Small intestine (tissue), 7 donors: Measurements from ENCODE around the gene DYNC1H1. TPM values are rescaled to one million over a fixed set of nuclear protein-coding genes. Genes with fewer than 3 reads are reported as not detected.

Source experiments
- DNase-seq, 2 donors: peaks; one replicate each; pipeline versions ENCODE4 v3.0.0 to v3.0.0-alpha.2; 2013
- FAIRE-seq: peaks from 2 replicates; lab custom pipeline; 2012; peaks lifted over from hg19 to GRCh38; lab: Jason Lieb, UNC
- H3K27ac ChIP-seq, 3 donors: one replicate each; pipeline ENCODE4 v1.5.1; 2013; ENCODE audit warnings: low read length in 2 of 3, mild to moderate bottlenecking in 2 of 3, control low read depth in 1 of 3, inconsistent platforms in 1 of 3, low read depth in 1 of 3, moderate library complexity in 1 of 3
- H3K27me3 ChIP-seq, 3 donors: one replicate each; pipeline ENCODE4 v1.6.1; 2013; ENCODE audit warnings: low read length in 3 of 3, inconsistent platforms in 1 of 3; ENCODE audit not compliant: control insufficient read depth in 3 of 3, insufficient read depth in 3 of 3
- H3K36me3 ChIP-seq, 3 donors: one replicate each; pipeline ENCODE4 v1.6.1; 2013; ENCODE audit warnings: low read length in 3 of 3, inconsistent platforms in 1 of 3, low read depth in 1 of 3, mild to moderate bottlenecking in 1 of 3, moderate library complexity in 1 of 3; ENCODE audit not compliant: control insufficient read depth in 3 of 3, insufficient read depth in 2 of 3
- H3K4me1 ChIP-seq, 3 donors: one replicate each; pipeline ENCODE4 v1.6.1; 2013; ENCODE audit warnings: low read length in 2 of 3, inconsistent platforms in 1 of 3, low read depth in 1 of 3, mild to moderate bottlenecking in 1 of 3, moderate library complexity in 1 of 3; ENCODE audit not compliant: control insufficient read depth in 3 of 3, insufficient read depth in 2 of 3
- H3K4me3 ChIP-seq, 3 donors: one replicate each; pipeline ENCODE4 v1.5.1; 2013; ENCODE audit warnings: low read length in 3 of 3, control low read depth in 1 of 3, inconsistent platforms in 1 of 3, low read depth in 1 of 3, mild to moderate bottlenecking in 1 of 3, moderate library complexity in 1 of 3
- H3K9me3 ChIP-seq, 2 donors: one replicate each; pipeline ENCODE4 v1.6.1; 2013; ENCODE audit warnings: low read depth in 1 of 2, low read length in 1 of 2; ENCODE audit not compliant: control insufficient read depth in 2 of 2, insufficient read depth in 1 of 2
- WGBS, 3 donors: extraction: QIAGEN DNeasy Blood & Tissue Kit; methylation state at CpG; one replicate each; pipeline ENCODE4 v1.1.7; 2013; 5-methylcytosine and 5-hydroxymethylcytosine counted together
- polyA plus RNA-seq, 4 donors: library from polyadenylated mRNA; stranded (reverse) in 3 of 4; unstranded in 1 of 4; fragments of 200-250 nt in 3 of 4; fragments of 120-200 nt in 1 of 4; gene quantifications; one replicate each; pipeline versions ENCODE4 v1.2.1 to v1.2.3, GENCODE V29; 2013
- donor health status: healthy with polysubstance abuse.
- donor health status: control.
- donor health status: control.
- donor health status: Bipolar disorder and iron deficiency.
- donor health status: healthy.

DYNC1H1 gene
- polyA plus RNA-seq, 4 donors, result 74.3 to 248 (median 116) TPM

DNA sequence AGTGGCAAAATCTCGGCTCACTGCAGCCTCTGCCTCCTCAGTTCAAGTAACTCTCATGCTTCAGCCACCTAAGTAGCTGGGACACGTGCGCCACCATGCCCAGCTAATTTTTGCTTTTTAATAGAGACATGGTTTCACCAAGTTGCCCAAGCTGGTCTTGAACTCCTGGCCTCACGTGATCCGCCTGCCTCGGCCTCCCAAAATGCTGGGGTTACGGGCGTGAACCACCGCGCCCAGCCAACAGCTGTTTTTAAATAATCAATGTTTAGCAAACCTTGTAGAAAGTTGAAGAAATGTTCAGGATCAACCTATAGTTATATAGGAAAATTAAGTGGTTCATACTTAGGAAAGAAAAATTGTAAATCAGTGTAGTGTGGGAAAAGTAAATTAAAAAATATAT, 128.4 kb downstream of the DYNC1H1 start:
- DNase-seq (no peak), FAIRE-seq (no peak)
- WGBS, 3 donors, result 92 to 95% (median 94%) methylated on average over 10 of the region's 10 CpGs
- Histone ChIP-seq H3K4me3 (no peak overlapping the region), H3K9me3 (no peaks in the 10 kb centered on the region), H3K27me3 (no peaks in the 10 kb centered on the region), H3K36me3 (peaks cover 0 to 3% (median 0%) of the 10 kb centered on the region in 3 donors), H3K27ac (no peak overlapping the region), H3K4me1 (peaks cover 0 to 22% (median 1%) of the 10 kb centered on the region in 3 donors)

DNA sequence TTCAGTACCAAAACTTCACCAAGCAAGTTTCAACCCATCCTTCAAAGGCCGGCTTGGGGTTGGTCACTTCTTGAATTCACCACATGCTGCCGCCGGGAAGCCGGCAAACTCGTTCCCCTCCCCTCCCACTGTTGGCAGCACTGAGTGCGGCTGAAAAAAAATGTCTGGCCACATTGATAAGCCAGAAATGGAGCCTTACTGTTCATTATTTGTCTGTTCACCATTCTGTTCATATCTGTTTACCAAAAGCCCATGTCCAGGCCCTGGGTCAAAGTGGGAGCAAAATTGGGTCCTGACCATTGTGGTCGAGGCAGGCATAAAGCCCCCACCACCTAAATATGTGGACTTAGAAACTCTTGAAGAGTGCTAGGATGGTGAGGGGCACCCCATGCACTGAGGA, 129.7 kb downstream of the DYNC1H1 start:
- peaks cover 0 to 3% (median 0%) of the 10 kb centered on the region in 3 donors for H3K36me3 ChIP-seq
- H3K27me3 ChIP-seq, result no peaks in the 10 kb centered on the region
- no peak overlapping the region for H3K27ac ChIP-seq
- H3K9me3 ChIP-seq, result no peaks in the 10 kb centered on the region
- no peak for DNase-seq
- H3K4me3 ChIP-seq, result no peak overlapping the region
- H3K4me1 ChIP-seq, result peaks cover 0 to 15% (median 0%) of the 10 kb centered on the region in 3 donors
- WGBS, 3 donors, result 55 to 59% (median 55%) methylated on average over 7 of the region's 7 CpGs
- FAIRE-seq, result no peak

DNA sequence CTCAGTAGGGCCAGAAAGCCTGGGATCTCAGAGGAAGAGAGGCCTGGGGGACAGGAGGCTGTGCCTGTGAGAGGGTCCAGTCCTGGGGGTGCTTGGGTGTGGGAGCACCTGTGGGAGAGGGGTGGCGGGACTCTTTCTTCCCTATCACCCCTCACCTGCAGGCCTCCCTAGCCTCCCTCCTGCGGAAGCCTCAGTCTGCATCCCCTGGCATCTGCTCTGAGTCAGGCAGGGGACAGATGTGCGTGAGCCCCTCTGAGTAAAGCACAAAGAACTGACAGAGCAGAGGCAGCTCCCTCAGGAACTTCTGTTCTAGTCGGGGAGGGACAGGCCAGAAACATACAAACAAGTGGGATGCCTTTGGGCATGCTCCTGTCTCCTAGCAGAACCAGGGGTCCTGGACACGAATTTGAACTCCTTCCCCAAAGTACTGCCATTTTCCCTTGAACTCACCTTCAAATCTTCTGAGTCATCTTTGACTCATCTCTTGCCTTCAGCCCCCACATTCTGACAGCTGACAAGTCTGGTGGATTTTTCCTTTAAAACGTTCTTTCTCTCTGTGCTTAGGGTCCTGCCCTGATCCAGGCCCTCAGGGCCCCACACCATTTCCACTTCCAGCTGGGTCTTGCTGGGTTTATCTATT, 131.0 kb downstream of the DYNC1H1 start:
- no peaks in the 10 kb centered on the region for H3K9me3 ChIP-seq
- peaks cover 0 to 3% (median 0%) of the 10 kb centered on the region in 3 donors for H3K36me3 ChIP-seq
- H3K27ac ChIP-seq, result no peak overlapping the region
- WGBS, 3 donors, result 85 to 89% (median 85%) methylated on average over 5 to 6 of the region's 6 CpGs
- peaks cover 0 to 15% (median 0%) of the 10 kb centered on the region in 3 donors for H3K4me1 ChIP-seq
- no peak for FAIRE-seq
- no peaks in the 10 kb centered on the region for H3K27me3 ChIP-seq
- DNase-seq, result no peak
- no peak overlapping the region for H3K4me3 ChIP-seq

DNA sequence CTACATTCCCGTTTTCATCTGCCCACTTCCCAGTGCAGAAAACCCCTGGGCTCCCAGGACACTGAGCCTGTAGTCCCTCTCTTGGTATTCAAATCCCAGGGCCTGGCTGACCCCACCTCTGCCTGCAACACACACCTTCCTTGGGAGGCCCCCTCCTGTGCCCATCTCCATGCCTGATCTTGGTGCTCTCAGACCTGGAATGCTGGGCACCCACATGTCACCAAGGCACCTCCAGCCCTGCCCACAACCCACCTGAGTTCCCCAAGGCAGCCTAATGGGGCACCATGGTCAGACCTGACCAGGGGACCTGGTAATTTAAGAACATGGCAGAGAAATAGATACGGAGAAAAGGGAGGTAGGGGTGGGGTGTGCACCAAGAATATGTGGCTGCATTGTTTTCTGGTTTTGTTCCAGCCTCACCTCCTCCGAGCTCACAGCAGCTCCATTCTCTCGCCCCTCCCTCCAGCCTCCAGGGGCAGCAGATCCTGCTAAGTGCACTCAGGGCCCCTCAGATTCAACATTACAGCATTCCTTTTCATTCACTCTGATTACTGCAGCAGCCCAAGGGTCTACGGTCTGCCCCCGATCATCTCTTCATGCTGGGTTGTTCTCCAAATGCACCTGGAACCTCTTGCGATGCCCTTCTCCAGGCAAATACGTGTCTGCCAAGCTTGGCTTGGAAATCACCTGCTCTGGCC, 131.6 kb downstream of the DYNC1H1 start:
- Histone ChIP-seq H3K27ac (no peak overlapping the region), H3K4me3 (no peak overlapping the region), H3K27me3 (no peaks in the 10 kb centered on the region), H3K9me3 (no peaks in the 10 kb centered on the region), H3K4me1 (peaks cover 0 to 15% (median 0%) of the 10 kb centered on the region in 3 donors), H3K36me3 (peaks cover 0 to 3% (median 0%) of the 10 kb centered on the region in 3 donors)
- DNase-seq, result no peak
- no peak for FAIRE-seq
- WGBS, 3 donors, result 65 to 66% (median 65%) methylated on average over 8 of the region's 8 CpGs

DNA sequence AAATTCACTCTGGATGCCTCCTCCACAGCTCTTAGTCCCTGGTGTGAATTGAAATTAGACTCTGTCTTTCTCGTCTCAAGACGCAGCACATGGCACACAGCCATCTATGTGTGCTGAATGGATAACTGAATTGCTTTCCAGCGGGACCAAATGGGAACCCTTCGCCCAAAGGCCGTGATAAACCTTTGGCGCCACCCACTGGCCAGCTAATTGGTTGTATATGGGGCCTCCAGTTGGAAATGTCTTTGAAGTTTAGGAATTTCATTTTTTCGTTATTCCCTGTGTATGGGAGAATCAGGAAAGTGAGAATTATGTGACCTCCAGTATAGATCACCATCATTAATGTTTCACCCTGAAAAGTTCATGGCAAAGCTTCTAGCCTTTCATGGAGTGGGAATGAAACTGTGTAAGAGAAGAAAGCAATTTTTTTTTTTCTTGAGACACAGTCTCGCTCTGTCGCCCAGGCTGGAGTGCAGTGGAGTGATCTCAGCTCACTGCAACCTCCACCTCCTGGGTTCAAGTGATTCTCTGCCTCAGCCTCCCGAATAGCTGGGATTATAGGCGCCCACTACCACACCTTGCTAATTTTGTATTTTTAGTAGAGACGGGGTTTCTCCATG, 132.3 kb downstream of the DYNC1H1 start:
- peaks cover 0 to 7% (median 0%) of the 10 kb centered on the region in 3 donors for H3K36me3 ChIP-seq
- no peaks in the 10 kb centered on the region for H3K9me3 ChIP-seq
- WGBS, 3 donors, result 35 to 38% (median 36%) methylated on average over 12 of the region's 12 CpGs
- peaks cover 0 to 15% (median 0%) of the 10 kb centered on the region in 3 donors for H3K4me1 ChIP-seq
- H3K4me3 ChIP-seq, result no peak overlapping the region
- FAIRE-seq, result no peak
- DNase-seq, result peak; percentile 82 to 87
- H3K27ac ChIP-seq, result no peak overlapping the region
- H3K27me3 ChIP-seq, result no peaks in the 10 kb centered on the region

DNA sequence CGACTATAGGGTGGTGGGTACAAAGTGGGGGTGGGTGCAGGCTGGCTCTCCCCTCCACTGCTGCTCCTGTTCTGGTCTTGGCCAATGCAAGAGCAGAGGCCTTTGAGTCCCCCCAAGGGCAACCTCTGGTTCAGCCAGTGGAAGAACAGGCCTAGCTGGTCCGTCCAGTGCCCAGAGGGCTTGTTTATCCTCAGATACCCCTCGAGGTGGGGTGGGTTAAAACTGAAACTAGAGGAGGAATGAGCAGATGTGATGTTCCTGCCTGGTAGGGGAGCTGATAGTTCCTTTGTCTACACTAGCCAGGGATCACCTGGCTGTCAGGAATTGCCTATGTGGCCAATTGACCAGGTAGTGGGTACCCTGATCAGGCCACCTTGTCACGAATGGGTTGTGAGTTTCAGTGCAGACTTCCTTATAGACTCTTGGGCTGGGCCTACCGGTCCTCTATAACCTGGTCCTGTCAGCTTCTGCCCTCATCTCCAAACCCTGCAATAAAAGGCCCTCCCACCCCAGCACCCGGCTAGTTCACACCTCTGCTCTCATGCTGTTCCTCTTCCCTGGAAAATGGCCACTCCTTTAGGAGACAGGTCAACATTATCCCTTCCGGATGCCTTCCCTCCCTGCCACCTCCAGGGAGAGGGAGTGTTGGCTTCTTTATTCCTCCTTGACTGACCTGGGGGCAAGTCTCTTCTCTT, 133.2 kb downstream of the DYNC1H1 start:
- DNase-seq, result peak in 1 of 2 donors; percentile 44

DNA sequence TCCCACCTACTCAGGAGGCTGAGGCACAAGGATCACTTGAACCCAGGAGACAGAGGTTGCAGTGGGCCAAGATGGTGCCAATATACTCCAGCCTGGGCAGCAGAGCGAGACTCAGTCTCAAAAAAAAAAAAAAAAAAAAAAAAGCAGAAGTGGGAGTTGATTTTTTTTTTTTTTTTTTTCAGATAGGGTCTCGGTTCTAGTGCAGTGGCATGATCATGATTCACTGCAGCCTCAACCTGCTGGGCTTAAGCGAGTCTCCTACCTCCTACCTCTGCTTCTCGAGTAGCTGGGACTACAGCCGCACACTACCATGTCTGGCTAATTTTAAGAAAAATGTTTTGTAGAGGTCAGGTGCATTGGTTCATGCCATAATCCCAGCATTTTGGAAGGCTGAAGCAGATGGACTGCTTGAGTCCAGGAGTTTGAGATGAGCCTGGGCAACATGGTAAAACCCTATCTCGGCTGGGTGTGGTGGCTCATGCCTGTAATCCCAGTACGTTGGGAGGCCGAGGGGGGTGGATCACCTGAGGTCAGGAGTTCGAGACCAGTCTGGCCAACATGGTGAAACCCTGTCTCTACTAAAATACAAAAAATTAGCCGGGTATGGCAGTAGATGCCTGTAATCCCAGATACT, 138.8 kb downstream of the DYNC1H1 start:
- no peak for FAIRE-seq
- Histone ChIP-seq H3K9me3 (no peaks in the 10 kb centered on the region), H3K27ac (no peak overlapping the region), H3K36me3 (peaks cover 0 to 4% (median 0%) of the 10 kb centered on the region in 3 donors), H3K4me3 (no peak overlapping the region), H3K27me3 (no peaks in the 10 kb centered on the region), H3K4me1 (no peaks in the 10 kb centered on the region)
- no peak for DNase-seq
- WGBS, 3 donors, result 86 to 89% (median 88%) methylated on average over 10 of the region's 10 CpGs

More for the DNA sequence above, 133.2 kb downstream of the DYNC1H1 start:
- Histone ChIP-seq H3K27ac (peak overlapping the region in 1 of 3 donors; percentile 6), H3K36me3 (peaks cover 0 to 7% (median 0%) of the 10 kb centered on the region in 3 donors), H3K4me1 (peaks cover 0 to 15% (median 0%) of the 10 kb centered on the region in 3 donors), H3K4me3 (no peak overlapping the region), H3K27me3 (no peaks in the 10 kb centered on the region), H3K9me3 (no peaks in the 10 kb centered on the region)
- WGBS, 3 donors, result 34 to 61% (median 44%) methylated on average over 7 of the region's 7 CpGs
- FAIRE-seq, result no peak
